HCT116 (cell line): ENCODE data around the gene BANF1. TPM values are rescaled to one million over a fixed set of nuclear protein-coding genes. Genes with fewer than 3 reads are reported as not detected.

ENCODE experiments used
- ATAC-seq: fragments of 200-7000 bp; cut with Tn5 transposase; 2 replicates; pipeline ENCODE4 v1.9.1; 2020; ENCODE audit warnings: mild to moderate bottlenecking, moderate library complexity
- BruUV-seq: library from RNA; stranded (reverse); fragments of 400-500 nt; replicated peaks from 2 replicates; lab custom pipeline; 2021; lab: Mats Ljungman, UMichigan
- CTCF ChIA-PET: fragments of 300-600 bp; sonication (Branson Sonifier 250); formaldehyde crosslinking; loops from one replicate; lab custom pipeline; 2021; ENCODE audit warnings: antibody characterized with exemption; lab: Charles Lee
- POLR2A ChIA-PET: fragments of 300-600, 350-600 bp; sonication (Branson Sonifier 250); formaldehyde crosslinking; loops from one replicate; lab custom pipeline; 2021; ENCODE audit warnings: antibody characterized with exemption; lab: Charles Lee
- RAD21 ChIA-PET, 2 experiments: fragments of 300-600 bp; sonication (Branson Sonifier 250); formaldehyde crosslinking; loops; one replicate each; lab custom pipeline; 2023; ENCODE audit warnings: low total read pairs in 2 of 2; ENCODE audit not compliant: uncharacterized antibody in 2 of 2, unreplicated experiment in 2 of 2, low non-redundant PET in 1 of 2; lab: Charles Lee
- DNase-seq: peaks from one replicate; pipeline ENCODE4 v3.0.0-alpha.2; 2010; ENCODE audit warnings: low read depth, low spot score
- H2AFZ ChIP-seq: fragments of 200-600 bp; shearing (Covaris generic), sonication (generic); 2 replicates; pipeline ENCODE4 v1.6.1; 2017; ENCODE audit warnings: low read depth, mixed run types, mixed read lengths, antibody characterized with exemption, low read length; ENCODE audit not compliant: poor library complexity, severe bottlenecking
- H3K27ac ChIP-seq: 2 replicates; pipeline ENCODE4 v1.5.1; 2012; ENCODE audit warnings: low read depth, low read length
- H3K27me3 ChIP-seq: fragments of 200-600 bp; sonication (generic); 2 replicates; pipeline ENCODE4 v1.6.1; 2016; ENCODE audit warnings: mixed run types, low read length, mixed read lengths; ENCODE audit not compliant: insufficient read depth
- H3K36me3 ChIP-seq, 2 experiments: fragments of 200-500 bp in 1 of 2; fragments of 200-600 bp in 1 of 2; sonication (Bioruptor generic) in 1 of 2; sonication (generic) in 1 of 2; 2 replicates each; pipeline versions ENCODE4 v1.5.1 to v1.6.1; 2014 to 2016; ENCODE audit warnings: low read length in 2 of 2, inconsistent platforms in 1 of 2, mixed read lengths in 1 of 2, mixed run types in 1 of 2; ENCODE audit not compliant: insufficient read depth in 2 of 2, control insufficient read depth in 1 of 2
- H3K4me1 ChIP-seq, 2 experiments: fragments of 200-600 bp in 1 of 2; sonication (generic) in 1 of 2; 2 replicates each; pipeline versions ENCODE4 v1.5.1 to v1.6.1; 2012 to 2017; ENCODE audit warnings: low read length in 2 of 2, inconsistent platforms in 1 of 2, mild to moderate bottlenecking in 1 of 2, mixed read lengths in 1 of 2, mixed run types in 1 of 2, moderate library complexity in 1 of 2; ENCODE audit not compliant: insufficient read depth in 2 of 2, control insufficient read depth in 1 of 2
- H3K4me2 ChIP-seq: fragments of 200-600 bp; sonication (generic); 2 replicates; pipeline ENCODE4 v1.6.1; 2017; ENCODE audit warnings: mixed run types, low read length, mixed read lengths
- H3K4me3 ChIP-seq, 2 experiments: fragments of 200-600 bp in 1 of 2; sonication (generic) in 1 of 2; replicated peaks in 1 of 2; 2 replicates each; pipeline ENCODE4 v1.5.1; 2011 to 2016; ENCODE audit warnings: low read length in 2 of 2, control low read depth in 1 of 2, low read depth in 1 of 2, mild to moderate bottlenecking in 1 of 2, mixed read lengths in 1 of 2, mixed run types in 1 of 2
- H3K79me2 ChIP-seq: fragments of 200-600 bp; sonication (generic); 2 replicates; pipeline ENCODE4 v1.6.1; 2017; ENCODE audit warnings: mild to moderate bottlenecking, mixed run types, low read length, moderate library complexity, mixed read lengths; ENCODE audit not compliant: insufficient read depth
- H3K9ac ChIP-seq: fragments of 200-600 bp; sonication (generic); 2 replicates; pipeline ENCODE4 v1.6.1; 2016; ENCODE audit warnings: low read length, mixed read lengths
- H3K9me2 ChIP-seq: fragments of 200-600 bp; sonication (generic), shearing (Covaris generic); 2 replicates; pipeline ENCODE4 v1.6.1; 2017; ENCODE audit warnings: mixed run types, mild to moderate bottlenecking, moderate library complexity; ENCODE audit not compliant: insufficient read depth
- H3K9me3 ChIP-seq, 2 experiments: fragments of 200-500 bp in 1 of 2; fragments of 200-600 bp in 1 of 2; sonication (Bioruptor generic) in 1 of 2; sonication (generic) in 1 of 2; 2 replicates each; pipeline ENCODE4 v1.6.1; 2014 to 2017; ENCODE audit warnings: low read length in 2 of 2, mixed read lengths in 2 of 2, inconsistent platforms in 1 of 2, low read depth in 1 of 2, mild to moderate bottlenecking in 1 of 2, mixed run types in 1 of 2, moderate library complexity in 1 of 2; ENCODE audit not compliant: control insufficient read depth in 1 of 2, insufficient read depth in 1 of 2
- H4K20me1 ChIP-seq: fragments of 200-600 bp; sonication (generic), shearing (Covaris generic); 2 replicates; pipeline ENCODE4 v1.6.1; 2017; ENCODE audit warnings: mixed run types, mild to moderate bottlenecking, moderate library complexity; ENCODE audit not compliant: insufficient read depth
- ATF3 ChIP-seq: IDR thresholded peaks from 2 replicates; pipeline ENCODE4 v1.6.1; 2012
- CBX3 ChIP-seq: IDR thresholded peaks from 2 replicates; pipeline ENCODE4 v1.6.1; 2012; ENCODE audit warnings: low read depth
- CEBPB ChIP-seq: IDR thresholded peaks from 2 replicates; pipeline ENCODE4 v1.6.1; 2012; ENCODE audit warnings: low read depth
- EGR1 ChIP-seq: IDR thresholded peaks from 2 replicates; pipeline ENCODE4 v1.6.1; 2012; ENCODE audit warnings: low read depth
- EZH2 ChIP-seq: fragments of 200-600 bp; sonication (generic); IDR thresholded peaks from 2 replicates; pipeline ENCODE4 v1.6.1; 2017; ENCODE audit warnings: antibody characterized with exemption, mixed run types
- EZH2phosphoT487 ChIP-seq: fragments of 200-600 bp; IDR thresholded peaks from 2 replicates; pipeline ENCODE4 v1.6.1; 2018; ENCODE audit warnings: antibody characterized with exemption, borderline replicate concordance
- FOSL1 ChIP-seq: IDR thresholded peaks from 2 replicates; pipeline ENCODE4 v1.6.1; 2012; ENCODE audit warnings: low read depth
- JUND ChIP-seq: IDR thresholded peaks from 2 replicates; pipeline ENCODE4 v1.6.1; 2012
- POLR2A ChIP-seq: IDR thresholded peaks from 2 replicates; pipeline ENCODE4 v1.7.0; 2011; ENCODE audit warnings: borderline replicate concordance; ENCODE audit not compliant: insufficient read depth, insufficient read length; ENCODE audit errors: extremely low read depth
- POLR2AphosphoS5 ChIP-seq: IDR thresholded peaks from 2 replicates; pipeline ENCODE4 v1.6.1; 2011; ENCODE audit warnings: mild to moderate bottlenecking, low read depth, low read length, moderate library complexity
- RAD21 ChIP-seq: IDR thresholded peaks from 2 replicates; pipeline ENCODE4 v1.6.1; 2012; ENCODE audit warnings: low read depth, mild to moderate bottlenecking
- REST ChIP-seq: IDR thresholded peaks from 2 replicates; pipeline ENCODE4 v1.6.1; 2012; ENCODE audit warnings: low read depth
- SIN3A ChIP-seq: IDR thresholded peaks from 2 replicates; pipeline ENCODE4 v1.6.1; 2012; ENCODE audit warnings: low read depth
- SRF ChIP-seq: IDR thresholded peaks from 2 replicates; pipeline ENCODE4 v1.6.1; 2012; ENCODE audit warnings: low read depth
- YY1 ChIP-seq: IDR thresholded peaks from 2 replicates; pipeline ENCODE4 v1.6.1; 2011; ENCODE audit warnings: low read length, low read depth, moderate library complexity, mild to moderate bottlenecking; ENCODE audit not compliant: insufficient replicate concordance; ENCODE audit errors: extremely low read depth
- ZFX ChIP-seq: fragments of 450-650 bp; IDR thresholded peaks from 2 replicates; pipeline ENCODE4 v1.6.1; 2017
- ZNF274 ChIP-seq: fragments of 200-500 bp; sonication (Bioruptor generic); IDR thresholded peaks from 2 replicates; pipeline ENCODE4 v1.6.1; 2014; ENCODE audit warnings: mild to moderate bottlenecking, low read depth, low read length, inconsistent platforms
- intact Hi-C: fragments of 100-400 bp; cut with micrococcal nuclease; formaldehyde crosslinking; loops from 2 replicates; pipeline ENCODE4 v1.10.0; 2022
- total RNA-seq: library from RNA; stranded (reverse); gene quantifications from one replicate; pipeline ENCODE4 v1.2.1, GENCODE V29; 2021; ENCODE audit not compliant: unreplicated experiment
- TF ChIP-seq, protein P1 (sequence below), 3 experiments: fragments of 200-600 bp in 1 of 3; sonication (generic) in 1 of 3; IDR thresholded peaks in 2 of 3; conservative IDR thresholded peaks in 1 of 3; 2 replicates each; pipeline ENCODE4 v1.5.1; 2012 to 2017; ENCODE audit warnings: low read depth in 2 of 3, low read length in 2 of 3, antibody characterized with exemption in 1 of 3, borderline replicate concordance in 1 of 3, control low read depth in 1 of 3, mild to moderate bottlenecking in 1 of 3, mixed read lengths in 1 of 3, mixed run types in 1 of 3, moderate library complexity in 1 of 3; ENCODE audit not compliant: insufficient read depth in 1 of 3
- TF ChIP-seq, protein P2 (sequence below): IDR thresholded peaks from 2 replicates; pipeline ENCODE4 v1.6.1; 2011; ENCODE audit warnings: mild to moderate bottlenecking, low read length, moderate library complexity; ENCODE audit not compliant: insufficient replicate concordance; ENCODE audit errors: extremely low read depth

The BANF1 gene
- total RNA-seq, 1 experiment from 2014 or later = 356 TPM

DNA sequence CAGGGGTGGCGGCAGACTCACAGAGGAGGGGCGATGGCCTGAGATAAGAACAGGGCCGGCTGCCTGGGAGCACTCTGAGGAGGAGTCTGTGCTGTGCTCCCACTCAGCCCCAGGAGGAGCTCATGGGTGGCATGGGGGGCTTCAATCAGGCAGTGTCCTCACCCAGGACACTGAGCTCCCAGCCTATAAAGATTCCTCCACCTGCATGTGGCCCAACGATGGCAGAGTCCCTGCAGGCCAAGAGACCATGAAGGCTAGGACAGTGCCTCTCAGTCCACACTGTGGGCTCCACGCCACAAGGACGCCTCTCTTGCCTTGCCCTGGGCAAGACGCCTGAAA is 11.4 kb downstream of the BANF1 start:
- H3K27me3 ChIP-seq = no peaks in the 10 kb centered on the region
- H3K4me3 ChIP-seq = no peak overlapping the region
- TF ChIP-seq EGR1 = no peak
- TF ChIP-seq, protein P1, sequence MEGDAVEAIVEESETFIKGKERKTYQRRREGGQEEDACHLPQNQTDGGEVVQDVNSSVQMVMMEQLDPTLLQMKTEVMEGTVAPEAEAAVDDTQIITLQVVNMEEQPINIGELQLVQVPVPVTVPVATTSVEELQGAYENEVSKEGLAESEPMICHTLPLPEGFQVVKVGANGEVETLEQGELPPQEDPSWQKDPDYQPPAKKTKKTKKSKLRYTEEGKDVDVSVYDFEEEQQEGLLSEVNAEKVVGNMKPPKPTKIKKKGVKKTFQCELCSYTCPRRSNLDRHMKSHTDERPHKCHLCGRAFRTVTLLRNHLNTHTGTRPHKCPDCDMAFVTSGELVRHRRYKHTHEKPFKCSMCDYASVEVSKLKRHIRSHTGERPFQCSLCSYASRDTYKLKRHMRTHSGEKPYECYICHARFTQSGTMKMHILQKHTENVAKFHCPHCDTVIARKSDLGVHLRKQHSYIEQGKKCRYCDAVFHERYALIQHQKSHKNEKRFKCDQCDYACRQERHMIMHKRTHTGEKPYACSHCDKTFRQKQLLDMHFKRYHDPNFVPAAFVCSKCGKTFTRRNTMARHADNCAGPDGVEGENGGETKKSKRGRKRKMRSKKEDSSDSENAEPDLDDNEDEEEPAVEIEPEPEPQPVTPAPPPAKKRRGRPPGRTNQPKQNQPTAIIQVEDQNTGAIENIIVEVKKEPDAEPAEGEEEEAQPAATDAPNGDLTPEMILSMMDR (IDR thresholded peaks at IDR 0.05 in 2 of 3, conservative IDR thresholded peaks at IDR 0.05 in 1 of 3; ENCODE audit: borderline replicate concordance in 1 of 3, insufficient read depth in 1 of 3, low read depth in 2 of 3, low read length in 2 of 3) = no peak
- no peak for TF ChIP-seq FOSL1
- TF ChIP-seq ZNF274 = no peak
- TF ChIP-seq POLR2A = no peak
- TF ChIP-seq EZH2phosphoT487 = no peak
- no peak for TF ChIP-seq YY1
- no peak for TF ChIP-seq POLR2AphosphoS5
- no peak for TF ChIP-seq ATF3
- no peak for TF ChIP-seq SRF
- TF ChIP-seq SIN3A = no peak
- no peak for TF ChIP-seq CBX3
- no peak for TF ChIP-seq RAD21
- TF ChIP-seq EZH2 = no peak
- no peak for TF ChIP-seq ZFX
- no peak for TF ChIP-seq CEBPB
- TF ChIP-seq REST = no peak
- TF ChIP-seq, protein P2, sequence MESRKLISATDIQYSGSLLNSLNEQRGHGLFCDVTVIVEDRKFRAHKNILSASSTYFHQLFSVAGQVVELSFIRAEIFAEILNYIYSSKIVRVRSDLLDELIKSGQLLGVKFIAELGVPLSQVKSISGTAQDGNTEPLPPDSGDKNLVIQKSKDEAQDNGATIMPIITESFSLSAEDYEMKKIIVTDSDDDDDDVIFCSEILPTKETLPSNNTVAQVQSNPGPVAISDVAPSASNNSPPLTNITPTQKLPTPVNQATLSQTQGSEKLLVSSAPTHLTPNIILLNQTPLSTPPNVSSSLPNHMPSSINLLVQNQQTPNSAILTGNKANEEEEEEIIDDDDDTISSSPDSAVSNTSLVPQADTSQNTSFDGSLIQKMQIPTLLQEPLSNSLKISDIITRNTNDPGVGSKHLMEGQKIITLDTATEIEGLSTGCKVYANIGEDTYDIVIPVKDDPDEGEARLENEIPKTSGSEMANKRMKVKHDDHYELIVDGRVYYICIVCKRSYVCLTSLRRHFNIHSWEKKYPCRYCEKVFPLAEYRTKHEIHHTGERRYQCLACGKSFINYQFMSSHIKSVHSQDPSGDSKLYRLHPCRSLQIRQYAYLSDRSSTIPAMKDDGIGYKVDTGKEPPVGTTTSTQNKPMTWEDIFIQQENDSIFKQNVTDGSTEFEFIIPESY = no peak
- TF ChIP-seq JUND = no peak
- TF ChIP-seq, all 23 proteins: peak for 0
- no peaks in the 10 kb centered on the region for H3K36me3 ChIP-seq
- peaks cover 64 to 95% of the 10 kb centered on the region in 2 experiments for H3K4me1 ChIP-seq
- no peaks in the 10 kb centered on the region for H3K9me3 ChIP-seq
- ATAC-seq = no peak
- ChIA-PET CTCF (interaction anchor here (3.2 kb wide), 1 partner anchor 8 kb away, joined by 22 read pairs; no protein-coding TSS in a partner anchor), RAD21 (no interaction called here), POLR2A (interaction anchor here (0.6 to 0.9 kb wide), 4 partner anchors 11 to 259 kb away, joined by 3 read pairs; partner anchors contain the start of genes BANF1 and SF3B2)
- peak overlapping the region; percentile 57 for H3K9ac ChIP-seq
- no peak overlapping the region for H2AFZ ChIP-seq
- intact Hi-C loops = no loop called here
- peak overlapping the region; percentile 45 for H3K27ac ChIP-seq
- peak overlapping the region; percentile 72 for H3K4me2 ChIP-seq
- H3K79me2 ChIP-seq = peaks cover 11% of the 10 kb centered on the region; the same call in 1 of the 2 replicates
- no TSS peak for BruUV-seq
- H3K9me2 ChIP-seq = no peaks in the 10 kb centered on the region
- DNase-seq = no peak
- H4K20me1 ChIP-seq = no peaks in the 10 kb centered on the region
